Measurements from ENCODE around the gene HOXC4.

The HOXC4 gene

GRCh38 chr12:54029529-54030441 is 23.9 kb upstream of the HOXC4 start:
- DNase-seq: no peak

GRCh38 chr12:54030442-54030801 is 23.2 kb upstream of the HOXC4 start:
- DNase-seq: no peak

GRCh38 chr12:54030889-54031471 is 22.7 kb upstream of the HOXC4 start:
- no peak for DNase-seq

GRCh38 chr12:54031480-54031879 is 22.2 kb upstream of the HOXC4 start:
- no peak for DNase-seq

- DNase-seq: no peak
Measured at GRCh38 chr12:54032086-54032619, 21.5 kb upstream of the HOXC4 start.

GRCh38 chr12:54032627-54033100 is 21.0 kb upstream of the HOXC4 start, which contains the start of gene HOXC5:
Gene HOXC5 (plus strand): TSS chr12:54033050. CDS start chr12:54033123, 73 bp downstream.
- DNase-seq: no peak

GRCh38 chr12:54033106-54033979 is 20.3 kb upstream of the HOXC4 start:
- DNase-seq: no peak

GRCh38 chr12:54033980-54034784 is 19.5 kb upstream of the HOXC4 start:
- no peak for DNase-seq

GRCh38 chr12:54034785-54035310 is 18.8 kb upstream of the HOXC4 start:
- DNase-seq: no peak

- DNase-seq: no peak
Measured at GRCh38 chr12:54035568-54036264, 17.9 kb upstream of the HOXC4 start.

GRCh38 chr12:54036620-54037359 is 16.8 kb upstream of the HOXC4 start:
- DNase-seq: no peak

GRCh38 chr12:54037360-54038283 is 16.0 kb upstream of the HOXC4 start:
- DNase-seq: no peak

GRCh38 chr12:54038284-54038870 is 15.3 kb upstream of the HOXC4 start:
- no peak for DNase-seq

GRCh38 chr12:54038871-54039414 is 14.7 kb upstream of the HOXC4 start:
- DNase-seq: no peak

- no peak for DNase-seq
Measured at GRCh38 chr12:54039417-54040147, 14.1 kb upstream of the HOXC4 start.

- no peak for DNase-seq
Measured at GRCh38 chr12:54040148-54040494, 13.5 kb upstream of the HOXC4 start.

- no peak for DNase-seq
Measured at GRCh38 chr12:54040648-54041047, 13.0 kb upstream of the HOXC4 start.
